H1 (cell line): ENCODE results near the gene TMX2. TPM values are rescaled to one million over a fixed set of nuclear protein-coding genes. Genes with fewer than 3 reads are reported as not detected.

Experiments used
- ATF3 ChIP-seq: IDR thresholded peaks from 2 replicates; pipeline ENCODE4 v1.6.1; 2011; ENCODE audit warnings: low read depth, mild to moderate bottlenecking, low read length; ENCODE audit not compliant: insufficient read depth
- BRCA1 ChIP-seq: IDR thresholded peaks from 2 replicates; pipeline ENCODE4 v1.6.1; 2012; ENCODE audit warnings: low read depth, low read length, improper control_type of control experiment
- CBX5 ChIP-seq: fragments of 300-800, 300-1000 bp; sonication (generic); IDR thresholded peaks from 2 replicates; pipeline ENCODE4 v1.7.1; 2016; ENCODE audit warnings: antibody characterized with exemption, low read length, low read depth
- CBX8 ChIP-seq: fragments of 300-800, 300-1000 bp; sonication (generic); IDR thresholded peaks from 2 replicates; pipeline ENCODE4 v1.7.1; 2016; ENCODE audit warnings: low read depth, low read length, borderline replicate concordance
- CHD2 ChIP-seq: IDR thresholded peaks from 2 replicates; pipeline ENCODE4 v1.6.1; 2012; ENCODE audit warnings: low read length, improper control_type of control experiment
- CTBP2 ChIP-seq: IDR thresholded peaks from 2 replicates; pipeline ENCODE4 v1.7.0; 2011; ENCODE audit warnings: borderline replicate concordance, mild to moderate bottlenecking, moderate library complexity, mixed read lengths, low read length; ENCODE audit not compliant: insufficient read depth, insufficient read length
- GTF2F1 ChIP-seq: IDR thresholded peaks from 2 replicates; pipeline ENCODE4 v1.6.1; 2012; ENCODE audit warnings: low read depth, low read length, improper control_type of control experiment, borderline replicate concordance
- KDM5A ChIP-seq: fragments of 200-600 bp; IDR thresholded peaks from 2 replicates; pipeline ENCODE4 v1.7.1; 2012; ENCODE audit warnings: mild to moderate bottlenecking, low read length, inconsistent platforms, mixed read lengths
- POLR2A ChIP-seq, 2 experiments: IDR thresholded peaks; 1 replicate in 1 of 2; 2 replicates in 1 of 2; pipeline ENCODE4 v1.6.1; 2011; ENCODE audit warnings: low read depth in 2 of 2, low read length in 2 of 2, mild to moderate bottlenecking in 2 of 2; ENCODE audit errors: control extremely low read depth in 1 of 2
- POLR2AphosphoS5 ChIP-seq: IDR thresholded peaks from 2 replicates; pipeline ENCODE4 v1.6.1; 2011; ENCODE audit warnings: low read depth, low read length
- POU5F1 ChIP-seq: IDR thresholded peaks from 2 replicates; pipeline ENCODE4 v1.6.1; 2011; ENCODE audit warnings: low read depth, mild to moderate bottlenecking, low read length, moderate library complexity
- SIN3A ChIP-seq, 2 experiments: IDR thresholded peaks in 1 of 2; conservative IDR thresholded peaks in 1 of 2; 2 replicates each; pipeline ENCODE4 v1.6.1; 2011 to 2012; ENCODE audit warnings: low read length in 2 of 2, improper control_type of control experiment in 1 of 2, low read depth in 1 of 2, mild to moderate bottlenecking in 1 of 2
- SIRT6 ChIP-seq: IDR thresholded peaks from one replicate; pipeline ENCODE4 v1.7.1; 2012; ENCODE audit warnings: low read length, inconsistent platforms
- SP1 ChIP-seq: IDR thresholded peaks from 2 replicates; pipeline ENCODE4 v1.6.1; 2011; ENCODE audit warnings: low read depth, low read length
- SP4 ChIP-seq: IDR thresholded peaks from 2 replicates; pipeline ENCODE4 v1.6.1; 2012; ENCODE audit warnings: low read length, inconsistent platforms
- TEAD4 ChIP-seq: IDR thresholded peaks from 2 replicates; pipeline ENCODE4 v1.6.1; 2012; ENCODE audit warnings: low read depth, low read length, inconsistent platforms, mixed read lengths
- polyA plus RNA-seq, 7 experiments: library from polyadenylated mRNA; depleted of rRNA in 3 of 7; stranded (reverse) in 5 of 7; unstranded in 2 of 7; fragments of >200 nt in 5 of 7; fragments of 200-250 nt in 2 of 7; gene quantifications; 1 replicate in 5 of 7; 2 replicates in 1 of 7; 4 replicates in 1 of 7; pipeline versions ENCODE4 v1.2.1 to v1.2.3, GENCODE V29; 2011 to 2013; ENCODE audit warnings: missing spikeins in 2 of 7, mixed read lengths in 2 of 7
- total RNA-seq: library from RNA; stranded (reverse); fragmentation: NEBNext Ultra II Directional; extraction: Animal tissue kit (Norgen Biotek cat#: 25700); gene quantifications from 2 replicates; pipeline ENCODE4 v1.2.1, GENCODE V29; 2021

Gene TMX2
- total and polyA plus RNA-seq, 2 of the 8 experiments (the other 6 are each of a cell fraction or from before 2014, with no cell fraction given): 70.4 to 100.0 TPM

GRCh38 chr11:57781529-57781943 lies 69.1 kb downstream of the TMX2 start (continued):
- TF ChIP-seq POLR2AphosphoS5: peak; percentile 89
- TF ChIP-seq CTBP2: no peak
- no peak for TF ChIP-seq CBX5
- TF ChIP-seq SP1: peak; percentile 96
- TF ChIP-seq BRCA1: no peak
- no peak for TF ChIP-seq KDM5A
- TF ChIP-seq CBX8: no peak
- TF ChIP-seq SIRT6: no peak
- no peak for TF ChIP-seq SP4
- no peak for TF ChIP-seq SIN3A (conservative IDR thresholded peaks at IDR 0.05 in 1 of 2, IDR thresholded peaks at IDR 0.05 in 1 of 2; ENCODE audit: low read depth in 1 of 2, low read length in 2 of 2)
- TF ChIP-seq POU5F1: no peak
- no peak for TF ChIP-seq ATF3
- TF ChIP-seq CHD2: peak; percentile 58; the same call in 1 of the 2 replicates
- peak in 1 of 2 experiments; percentile 67; a peak in 2 of 3 replicates for TF ChIP-seq POLR2A (IDR thresholded peaks at IDR 0.05; ENCODE audit: control extremely low read depth in 1 of 2, low read depth in 2 of 2, low read length in 2 of 2)
- 0 out of 2 replicates have a peak, but pooled peaks have one; percentile 5 for TF ChIP-seq TEAD4
- no peak for TF ChIP-seq GTF2F1
